HUES64 (cell line): Measurements from ENCODE around the gene AIMP2. TPM values are rescaled to one million over a fixed set of nuclear protein-coding genes. Genes with fewer than 3 reads are reported as not detected.
"Not testable (repeated sequence)": the region's sequence is repeated elsewhere in the genome, so short reads cannot be mapped to it uniquely, and the experiment has no call there.

Experiments used
- H3K27ac ChIP-seq: 2 replicates; pipeline ENCODE4 v1.7.0; 2013; ENCODE audit warnings: low read depth, low read length, inconsistent platforms
- H3K27me3 ChIP-seq: 2 replicates; pipeline ENCODE4 v1.6.1; 2013; ENCODE audit warnings: mild to moderate bottlenecking, low read length; ENCODE audit not compliant: insufficient read depth
- H3K36me3 ChIP-seq: 2 replicates; pipeline ENCODE4 v1.6.1; 2013; ENCODE audit warnings: mild to moderate bottlenecking, low read length; ENCODE audit not compliant: insufficient read depth
- H3K4me1 ChIP-seq: 2 replicates; pipeline ENCODE4 v1.6.1; 2013; ENCODE audit warnings: mild to moderate bottlenecking, low read length, moderate library complexity; ENCODE audit not compliant: insufficient read depth
- H3K4me3 ChIP-seq: 2 replicates; pipeline ENCODE4 v1.5.1; 2013; ENCODE audit warnings: mild to moderate bottlenecking, low read length, moderate library complexity
- H3K9ac ChIP-seq: 2 replicates; pipeline ENCODE4 v1.6.1; 2013; ENCODE audit warnings: mild to moderate bottlenecking, low read depth, low read length
- H3K9me3 ChIP-seq: 2 replicates; pipeline ENCODE4 v1.6.1; 2013; ENCODE audit warnings: low read depth, low read length; ENCODE audit not compliant: insufficient read depth
- WGBS: fragments of 150-250, 120-280 bp; methylation state at CpG from one replicate; pipeline ENCODE4 v1.1.7; 2013; ENCODE audit warnings: missing lambda C conversion rate; 5-methylcytosine and 5-hydroxymethylcytosine counted together
- polyA plus RNA-seq, 2 experiments: library from polyadenylated mRNA; stranded (reverse); fragments of 50-300 nt; gene quantifications; one replicate each; pipeline ENCODE4 v1.2.3, GENCODE V29; 2013

AIMP2 gene
- polyA plus RNA-seq (2013, experiment 1 of 2), result 80.6 TPM
- 73.9 TPM for polyA plus RNA-seq (2013, experiment 2 of 2)

DNA sequence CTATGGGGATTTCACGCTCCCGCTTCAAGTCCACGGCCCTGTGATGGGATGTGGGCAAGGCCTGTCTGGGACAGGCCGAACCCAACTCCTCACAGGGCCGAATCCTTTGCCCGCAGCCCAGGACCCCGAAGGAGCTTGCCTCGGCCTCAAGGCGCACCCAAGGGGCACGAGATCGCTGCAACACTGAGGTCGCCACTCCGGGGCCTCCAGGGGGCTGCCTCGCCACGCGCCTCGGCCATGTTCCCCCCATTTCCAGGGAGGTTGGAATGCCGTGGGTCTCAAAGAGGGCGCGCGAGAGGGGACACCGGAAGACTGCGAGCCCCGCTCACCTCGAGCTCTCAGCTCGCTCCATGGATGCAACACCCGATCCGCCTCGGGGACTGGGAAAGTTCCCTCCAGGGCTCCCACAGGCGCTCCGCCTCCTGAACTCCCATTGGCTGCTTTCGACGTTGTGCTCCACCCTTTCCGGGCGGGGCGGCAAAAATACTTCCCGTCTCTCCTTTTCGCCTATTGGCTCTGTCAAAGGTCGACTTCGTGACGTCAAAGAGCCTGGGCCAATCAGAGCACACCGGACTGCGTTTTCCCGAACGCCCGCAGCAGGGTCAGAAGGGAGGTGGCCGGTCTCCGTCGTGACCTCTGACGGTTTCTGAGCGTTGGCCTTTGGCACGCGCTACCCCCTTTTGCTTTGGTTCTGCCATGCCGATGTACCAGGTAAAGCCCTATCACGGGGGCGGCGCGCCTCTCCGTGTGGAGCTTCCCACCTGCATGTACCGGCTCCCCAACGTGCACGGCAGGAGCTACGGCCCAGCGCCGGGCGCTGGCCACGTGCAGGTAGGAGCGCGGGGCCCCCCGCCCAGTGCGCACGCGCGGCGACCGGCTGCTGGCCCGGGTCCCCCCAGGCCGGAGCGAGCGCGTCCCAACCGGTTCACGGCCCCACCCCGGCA, at the start of gene AIMP2, which contains the start of gene PMS2:
Gene AIMP2 (plus strand): TSS at position 605 of the 944 bp plus-strand sequence. CDS start 92 bp downstream, at position 697.
Gene PMS2 (minus strand): TSS at position 382 of the 944 bp plus-strand sequence. CDS start 30 bp downstream, at position 352.
- Histone ChIP-seq H3K36me3 (peaks cover 38% of the 10 kb centered on the region), H3K9me3 (no peaks in the 10 kb centered on the region), H3K4me3 (peak within 1 kb of the TSS; percentile 85), H3K4me1 (no peaks in the 10 kb centered on the region), H3K27me3 (no peaks in the 10 kb centered on the region), H3K27ac (peak within 1 kb of the TSS; percentile 99), H3K9ac (peak within 1 kb of the TSS; percentile 98)
- under 1% methylated on average over 84 of the region's 84 CpGs for WGBS

DNA sequence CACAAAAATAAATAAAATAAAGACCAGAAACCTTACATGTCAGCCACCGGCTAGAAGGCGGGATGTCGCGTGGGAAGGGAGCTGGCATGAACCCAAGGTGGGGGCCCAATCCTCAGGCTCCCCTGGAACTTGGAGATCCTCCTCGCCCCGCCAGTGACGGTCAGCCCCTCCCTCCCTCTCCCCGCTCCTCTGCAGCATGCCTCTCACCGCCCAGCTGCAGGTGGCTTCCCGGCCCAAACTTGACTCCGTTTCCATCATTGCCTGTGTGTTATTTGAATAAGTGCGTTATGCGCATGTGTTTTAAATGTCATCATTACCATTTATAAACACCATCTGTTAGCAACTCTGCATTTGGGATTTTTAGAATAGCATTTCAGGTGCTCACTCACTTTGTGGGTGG, 45.9 kb upstream of the AIMP2 start:
- not testable (repeated sequence) for H3K4me1 ChIP-seq, H3K27me3 ChIP-seq, H3K36me3 ChIP-seq, H3K9me3 ChIP-seq, H3K4me3 ChIP-seq, H3K9ac ChIP-seq, H3K27ac ChIP-seq
- no CpG with 5 or more reads among the region's 13 CpGs for WGBS

DNA sequence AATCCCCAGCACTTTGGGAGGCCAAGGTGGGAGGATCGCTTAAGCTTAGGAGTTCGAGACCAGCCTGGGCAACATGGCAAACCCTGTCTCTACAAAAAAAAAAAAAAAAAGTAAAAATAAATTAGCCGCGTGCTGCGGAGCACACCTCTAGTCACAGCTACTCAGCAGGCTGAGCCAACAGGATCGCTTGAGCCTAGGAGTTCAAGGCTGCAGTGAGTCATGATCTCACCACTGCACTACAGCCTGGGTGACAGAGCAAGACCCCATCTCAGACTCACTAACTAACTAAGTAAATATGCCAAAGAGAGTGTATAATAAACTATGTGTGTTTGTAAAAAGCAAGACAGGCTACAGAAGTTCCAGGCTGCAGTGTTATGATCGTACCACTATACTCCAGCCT, 45.3 kb upstream of the AIMP2 start:
- H3K27me3 ChIP-seq, H3K4me3 ChIP-seq, H3K9ac ChIP-seq, H3K27ac ChIP-seq, H3K36me3 ChIP-seq, H3K4me1 ChIP-seq, H3K9me3 ChIP-seq: not testable (repeated sequence)
- WGBS, result 100% methylated on average over 1 of the region's 7 CpGs

DNA sequence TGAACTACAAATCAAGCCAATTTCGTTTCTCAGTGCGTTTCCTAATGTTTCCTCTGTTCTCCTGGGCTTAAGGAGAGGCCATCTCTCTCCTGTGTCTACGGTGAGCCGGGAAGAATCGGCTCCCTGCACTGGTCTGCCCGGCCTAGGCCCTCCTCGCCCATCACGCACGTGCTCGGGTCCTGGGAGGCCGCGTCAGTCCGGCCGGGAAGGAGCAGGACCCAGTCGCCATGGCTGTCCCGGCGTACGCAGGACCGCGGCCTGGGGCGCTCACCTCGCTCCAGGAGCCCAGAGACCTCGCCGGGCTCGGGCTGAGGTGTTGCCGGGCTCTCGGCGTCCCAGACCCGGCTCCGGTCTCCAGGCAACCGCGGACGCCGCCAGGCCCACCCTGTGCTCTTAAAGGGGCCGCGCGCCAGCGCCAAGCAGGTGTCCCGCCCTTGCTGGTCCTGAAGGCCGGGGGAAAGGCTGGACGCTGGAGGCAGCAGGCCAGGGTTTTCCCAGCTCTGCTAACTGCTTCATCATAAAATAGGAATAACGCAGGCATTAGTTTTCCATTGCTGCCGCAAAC, 38.6 kb upstream of the AIMP2 start, which contains the start of gene RSPH10B:
Gene RSPH10B (minus strand): TSS at position 343 of the 565 bp plus-strand sequence. CDS start 3,573 bp downstream, outside the sequence.
- H3K4me1 ChIP-seq, H3K27me3 ChIP-seq, H3K9ac ChIP-seq, H3K27ac ChIP-seq, H3K9me3 ChIP-seq, H3K36me3 ChIP-seq: not testable (repeated sequence)
- peak within 1 kb of the TSS; percentile 36; the same call in 1 of the 2 replicates for H3K4me3 ChIP-seq
- 0% methylated on average over 3 of the region's 43 CpGs for WGBS

DNA sequence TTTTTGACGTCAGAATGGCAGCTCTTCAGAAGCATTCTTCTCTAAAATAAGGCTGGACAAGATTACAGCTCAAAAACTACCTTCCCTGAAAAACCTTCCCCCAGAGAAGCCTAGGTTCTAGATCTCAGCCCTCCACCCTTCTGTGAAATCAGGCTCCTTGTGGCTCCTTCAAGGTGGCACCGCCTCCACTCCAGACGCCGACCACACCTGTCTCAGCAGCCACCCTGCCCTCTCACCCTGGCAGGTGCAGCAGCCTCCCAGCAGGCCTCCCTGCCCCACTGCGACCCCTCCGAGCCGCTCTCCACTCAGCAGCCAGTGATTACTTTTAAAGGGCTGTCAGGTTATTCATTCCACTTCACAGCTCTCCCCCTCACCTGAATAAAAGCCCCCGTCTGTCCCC, 35.5 kb upstream of the AIMP2 start:
- not testable (repeated sequence) for H3K27me3 ChIP-seq, H3K27ac ChIP-seq, H3K4me3 ChIP-seq, H3K9me3 ChIP-seq, H3K4me1 ChIP-seq, H3K9ac ChIP-seq, H3K36me3 ChIP-seq
- WGBS, result no CpG with 5 or more reads among the region's 8 CpGs

DNA sequence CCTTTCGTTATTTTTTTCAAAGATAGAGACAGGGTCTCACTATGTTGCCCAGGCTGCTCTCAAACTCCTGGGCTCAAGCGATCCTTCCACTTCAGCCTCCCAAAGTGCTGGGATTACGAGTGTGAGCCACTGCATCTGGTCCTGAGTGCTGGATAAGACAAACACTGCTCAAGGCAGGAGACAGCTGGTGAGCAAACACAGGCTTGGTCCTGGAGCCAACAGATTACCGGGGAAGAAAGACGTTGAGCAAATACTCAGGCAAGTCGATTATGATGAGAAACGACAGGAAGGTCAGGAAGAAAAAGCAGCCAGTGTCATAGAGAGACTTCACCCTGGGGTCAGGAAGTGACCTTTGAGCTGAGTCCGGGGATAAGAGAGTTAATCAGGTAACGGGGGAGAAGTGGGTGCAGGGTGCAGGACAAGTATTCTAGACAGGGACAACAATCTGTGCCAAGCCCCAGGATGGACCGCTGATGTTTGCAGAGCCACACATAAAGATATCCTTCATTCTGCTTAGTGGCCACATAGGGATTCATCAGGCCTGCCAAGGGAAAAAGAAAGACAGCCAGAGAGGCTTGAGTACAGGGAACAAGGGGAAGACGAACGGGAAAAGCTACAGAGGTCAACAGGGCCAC, 29.3 kb upstream of the AIMP2 start:
- not testable (repeated sequence) for H3K4me1 ChIP-seq, H3K36me3 ChIP-seq, H3K27me3 ChIP-seq, H3K9me3 ChIP-seq, H3K9ac ChIP-seq, H3K27ac ChIP-seq, H3K4me3 ChIP-seq
- no CpG with 5 or more reads among the region's 12 CpGs for WGBS

DNA sequence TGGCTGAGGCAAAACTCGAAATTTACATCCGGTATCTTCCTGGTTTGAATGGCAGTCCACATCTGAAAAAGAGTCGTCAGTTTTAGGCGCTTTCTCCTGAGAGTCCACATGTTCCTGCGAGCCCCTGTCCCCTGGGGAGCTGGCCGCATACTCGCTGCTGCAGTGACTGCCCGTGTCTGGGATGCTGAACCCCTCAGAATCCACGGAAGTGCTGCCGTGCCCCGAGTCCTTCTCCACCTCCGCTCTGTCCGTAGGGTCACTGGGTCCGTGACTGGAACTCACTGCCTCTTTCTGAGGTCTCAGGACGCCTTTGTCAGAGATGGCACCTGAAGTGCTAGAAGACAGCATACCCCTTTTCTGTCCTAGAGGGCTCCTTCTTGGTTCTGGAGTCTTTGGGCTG, 22.0 kb upstream of the AIMP2 start:
- not testable (repeated sequence) for H3K9ac ChIP-seq, H3K27me3 ChIP-seq, H3K4me1 ChIP-seq, H3K4me3 ChIP-seq, H3K27ac ChIP-seq, H3K9me3 ChIP-seq
- 94% methylated on average over 15 of the region's 15 CpGs for WGBS
- peaks cover 47% of the 10 kb centered on the region for H3K36me3 ChIP-seq

DNA sequence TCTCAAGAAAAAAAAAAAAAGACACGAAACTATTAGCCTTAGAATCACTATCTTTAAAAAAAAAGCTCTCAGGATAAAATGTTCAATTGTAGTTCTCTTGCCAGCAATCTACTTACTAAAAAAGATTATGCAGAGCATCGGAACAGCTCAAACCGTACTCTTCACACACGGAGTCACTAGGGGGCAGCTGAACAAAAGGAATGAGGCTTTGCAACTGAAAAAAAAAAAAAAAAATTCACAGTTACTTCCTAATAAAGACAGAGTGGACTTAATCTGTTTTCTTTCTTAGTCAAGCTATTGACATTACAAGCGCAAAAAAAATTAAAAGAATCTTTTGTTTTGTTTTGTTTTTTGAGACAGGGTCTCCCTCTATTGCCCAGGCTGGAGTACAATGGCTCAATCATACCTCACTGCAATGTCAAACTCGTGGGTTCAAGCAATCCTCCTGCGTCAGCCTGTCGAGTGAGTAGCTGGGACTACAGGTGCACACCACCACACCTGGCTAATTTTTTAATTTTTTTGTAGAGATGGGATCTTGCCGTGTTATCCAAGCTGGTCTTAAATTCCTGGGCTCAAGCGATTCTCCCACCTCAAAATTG, 11.8 kb upstream of the AIMP2 start:
- Histone ChIP-seq H3K9ac (no peak overlapping the region), H3K36me3 (peaks cover 72% of the 10 kb centered on the region), H3K4me3 (no peak overlapping the region), H3K27me3 (no peaks in the 10 kb centered on the region), H3K27ac (no peak overlapping the region), H3K4me1 (no peaks in the 10 kb centered on the region), H3K9me3 (no peaks in the 10 kb centered on the region)
- WGBS, result 80% methylated on average over 9 of the region's 10 CpGs

DNA sequence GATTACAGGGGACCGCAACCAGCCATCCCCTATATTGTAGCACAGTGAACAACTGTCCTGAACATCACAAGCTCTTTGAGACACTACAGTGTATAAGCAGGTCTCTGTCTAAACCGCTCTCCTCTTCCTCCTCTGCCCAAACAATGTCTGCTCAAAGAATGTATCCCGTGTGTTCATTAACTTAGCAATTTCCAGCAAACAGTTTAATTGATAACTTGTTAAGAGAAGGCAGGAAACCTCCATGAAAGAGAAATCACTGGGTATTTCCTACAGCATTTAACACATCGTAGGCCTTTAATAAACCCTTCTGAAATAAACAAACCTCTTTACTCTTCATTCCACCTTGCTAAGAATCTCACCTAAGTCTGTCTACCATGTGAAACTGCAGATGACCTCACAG, 1.7 kb upstream of the AIMP2 start:
- H3K27me3 ChIP-seq, result no peaks in the 10 kb centered on the region
- H3K9me3 ChIP-seq, result no peaks in the 10 kb centered on the region
- H3K27ac ChIP-seq, result no peak overlapping the region
- no peak overlapping the region for H3K9ac ChIP-seq
- H3K4me3 ChIP-seq, result no peak overlapping the region
- WGBS, result 83% methylated on average over 4 of the region's 4 CpGs
- peaks cover 38% of the 10 kb centered on the region for H3K36me3 ChIP-seq
- H3K4me1 ChIP-seq, result no peaks in the 10 kb centered on the region

DNA sequence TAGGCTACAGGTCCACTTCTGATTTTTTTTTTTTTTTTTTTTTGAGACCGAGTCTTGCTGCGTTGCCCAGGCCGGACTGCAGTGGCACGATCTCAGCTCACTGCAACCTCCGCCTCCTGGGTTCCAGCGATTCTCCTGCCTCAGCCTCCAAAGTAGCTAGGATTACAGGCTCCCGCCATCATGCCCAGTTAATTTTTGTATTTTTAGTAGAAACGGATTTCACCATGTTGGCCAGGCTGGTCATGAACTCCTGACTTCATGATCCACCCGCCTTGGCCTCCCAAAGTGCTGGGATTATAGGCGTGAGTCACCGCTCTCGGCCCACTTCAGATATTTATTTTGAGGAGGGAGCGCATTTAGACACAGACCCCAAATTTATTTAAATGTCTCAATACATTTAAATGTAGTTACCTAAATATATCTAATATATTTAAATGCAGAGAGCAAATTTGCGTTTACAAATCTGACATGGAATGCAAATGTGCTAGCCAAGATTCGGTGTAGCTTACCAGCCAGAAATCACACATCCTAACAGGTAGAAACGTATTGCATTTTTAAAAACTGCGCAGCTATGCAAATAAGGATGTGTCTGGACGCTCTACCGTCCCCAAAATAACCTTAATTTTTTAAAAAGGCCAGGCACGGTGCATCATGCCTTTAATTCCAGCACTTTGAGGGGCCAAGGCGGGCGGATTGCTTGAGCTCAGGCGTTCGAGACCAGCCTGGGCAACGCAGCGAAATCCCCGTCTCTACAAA, 1.1 kb upstream of the AIMP2 start:
- WGBS, result 61% methylated on average over 23 of the region's 27 CpGs
- Histone ChIP-seq H3K36me3 (peaks cover 39% of the 10 kb centered on the region), H3K9ac (peak overlapping the region; percentile 93), H3K4me3 (peak overlapping the region; percentile 85)
- not testable (repeated sequence) for H3K27me3 ChIP-seq, H3K9me3 ChIP-seq, H3K4me1 ChIP-seq, H3K27ac ChIP-seq
